Measurements from ENCODE around the gene RSPO3.
"Not testable (repeated sequence)": the region's sequence is repeated elsewhere in the genome, so short reads cannot be mapped to it uniquely, and the experiment has no call there.

Gene RSPO3

DNA sequence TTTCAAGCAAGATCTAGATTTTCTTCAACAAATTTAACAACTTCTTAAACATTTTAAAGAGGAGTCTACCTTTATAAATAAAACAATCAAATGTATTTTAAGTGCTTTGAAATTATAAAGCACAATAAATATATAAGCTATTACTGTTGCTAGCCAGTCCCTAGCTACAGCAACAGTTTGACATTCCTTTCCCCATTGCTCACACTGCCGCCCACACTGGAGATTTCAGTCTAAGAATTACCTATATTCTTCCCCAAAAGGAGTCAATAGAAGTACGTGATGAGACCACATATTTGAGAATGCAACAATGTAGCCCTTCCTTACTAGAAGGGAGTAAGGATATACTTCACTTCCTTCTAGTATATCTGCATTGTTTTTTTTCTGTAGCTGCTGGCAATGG lies 82.8 kb downstream of the RSPO3 start:
- no peak for FAIRE-seq
- no peak for DNase-seq (ENCODE audit: low spot score)

- FAIRE-seq = no peak
- no peak for DNase-seq (ENCODE audit: low spot score)
Measured at GRCh38 chr6:127202676-127203075, 84.2 kb downstream of the RSPO3 start.

GRCh38 chr6:127204281-127204680 lies 85.8 kb downstream of the RSPO3 start:
- DNase-seq (ENCODE audit: low spot score) = no peak
- FAIRE-seq = no peak

DNA sequence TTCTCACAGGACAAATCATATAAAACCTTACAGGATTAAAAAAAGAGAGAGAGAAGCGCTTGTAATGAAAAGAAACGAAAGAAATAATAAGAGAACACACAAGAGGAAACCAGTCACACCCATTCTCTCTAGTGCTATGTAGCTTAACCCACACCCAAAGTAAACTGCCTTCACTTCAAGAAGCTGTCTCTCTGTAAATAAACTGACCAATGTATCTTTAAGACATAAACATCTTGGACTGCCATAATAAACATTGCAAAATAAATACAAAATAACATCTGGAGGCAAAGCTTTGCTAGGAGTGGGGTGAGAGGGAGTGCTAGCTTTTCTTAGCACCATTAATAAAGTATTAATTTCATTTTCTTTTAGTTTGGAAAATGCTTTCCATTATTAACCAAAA lies 86.6 kb downstream of the RSPO3 start:
- no peak for FAIRE-seq
- no peak for DNase-seq (ENCODE audit: low spot score)

GRCh38 chr6:127206531-127207095 lies 88.1 kb downstream of the RSPO3 start:
- FAIRE-seq = no peak
- no peak for DNase-seq (ENCODE audit: low spot score)

GRCh38 chr6:127207591-127208120 lies 89.2 kb downstream of the RSPO3 start:
- DNase-seq (ENCODE audit: low spot score) (no peak), FAIRE-seq (no peak)

GRCh38 chr6:127210725-127211124 lies 92.3 kb downstream of the RSPO3 start:
- DNase-seq (ENCODE audit: low spot score) = no peak
- no peak for FAIRE-seq

GRCh38 chr6:127212376-127212775 lies 93.9 kb downstream of the RSPO3 start:
- FAIRE-seq = no peak
- DNase-seq (ENCODE audit: low spot score) = no peak

GRCh38 chr6:127214032-127214431 lies 95.6 kb downstream of the RSPO3 start:
- DNase-seq (ENCODE audit: low spot score); FAIRE-seq: not testable (repeated sequence)

DNA sequence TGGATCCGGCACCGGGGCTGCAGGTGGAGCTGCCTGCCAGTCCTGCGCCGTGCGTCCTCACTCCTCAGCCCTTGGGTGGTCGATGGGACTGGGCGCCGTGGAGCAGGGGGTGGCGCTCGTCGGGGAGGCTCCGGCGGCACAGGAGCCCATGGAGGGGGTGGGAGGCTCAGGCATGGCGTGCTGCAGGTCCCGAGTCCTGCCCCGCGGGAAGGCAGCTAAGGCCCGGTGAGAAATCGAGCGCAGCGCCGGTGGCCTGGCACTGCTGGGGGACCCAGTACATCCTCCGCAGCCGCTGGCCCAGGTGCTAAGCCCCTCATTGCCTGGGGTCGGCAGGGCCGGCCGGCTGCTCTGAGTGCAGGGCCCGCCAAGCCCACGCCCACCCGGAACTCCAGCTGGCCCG lies 96.1 kb downstream of the RSPO3 start:
- not testable (repeated sequence) for DNase-seq (ENCODE audit: low spot score); FAIRE-seq

GRCh38 chr6:127215931-127216330 lies 97.5 kb downstream of the RSPO3 start:
- FAIRE-seq (no peak), DNase-seq (ENCODE audit: low spot score) (no peak)

- FAIRE-seq (no peak), DNase-seq (ENCODE audit: low spot score) (no peak)
Measured at GRCh38 chr6:127216810-127217789, 98.6 kb downstream of the RSPO3 start.

- FAIRE-seq = no peak
- no peak for DNase-seq (ENCODE audit: low spot score)
Measured at GRCh38 chr6:127219869-127220268, 101.4 kb downstream of the RSPO3 start.

- FAIRE-seq = no peak
- DNase-seq (ENCODE audit: low spot score) = no peak
Measured at GRCh38 chr6:127221201-127221600, 102.7 kb downstream of the RSPO3 start.

GRCh38 chr6:127222418-127222817 lies 103.9 kb downstream of the RSPO3 start:
- no peak for FAIRE-seq
- no peak for DNase-seq (ENCODE audit: low spot score)

DNA sequence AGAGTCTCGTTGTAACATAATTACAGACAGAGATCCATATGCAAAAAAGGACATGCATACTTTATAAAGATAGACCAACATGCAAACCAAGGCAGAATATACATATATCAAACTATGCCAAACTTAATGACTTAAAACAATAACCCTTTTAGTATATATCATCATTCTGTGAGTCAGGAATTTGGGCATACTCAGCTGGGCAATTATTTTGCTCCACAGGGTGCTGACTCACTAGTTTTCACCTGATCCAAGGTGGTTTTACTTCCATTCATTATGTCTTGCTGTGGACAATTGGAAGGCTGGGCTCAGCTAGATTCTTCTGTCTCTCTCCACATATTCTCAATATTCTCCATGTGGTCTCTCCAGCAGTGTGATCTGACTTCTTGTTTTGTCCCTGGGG lies 107.0 kb downstream of the RSPO3 start:
- no peak for FAIRE-seq

DNA sequence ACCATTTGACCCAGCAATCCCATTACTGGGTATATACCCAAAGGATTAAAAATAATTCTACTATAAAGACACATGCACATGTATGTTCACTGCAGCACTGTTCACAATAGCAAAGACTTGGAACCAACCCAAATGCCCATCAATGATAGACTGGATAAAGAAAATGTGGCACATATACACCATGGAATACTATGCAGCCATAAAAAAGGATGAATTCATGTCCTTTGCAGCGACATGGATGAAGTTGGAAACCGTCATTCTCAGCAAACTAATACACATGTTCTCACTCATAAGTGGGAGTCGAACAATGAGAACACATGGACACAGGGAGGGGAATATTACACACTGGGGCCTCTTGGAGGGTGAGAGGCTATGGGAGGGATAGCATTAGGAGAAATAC lies 115.3 kb downstream of the RSPO3 start:
- not testable (repeated sequence) for DNase-seq (ENCODE audit: low spot score); FAIRE-seq

More for the DNA sequence above, 107.0 kb downstream of the RSPO3 start:
- DNase-seq (ENCODE audit: low spot score) = no peak

DNA sequence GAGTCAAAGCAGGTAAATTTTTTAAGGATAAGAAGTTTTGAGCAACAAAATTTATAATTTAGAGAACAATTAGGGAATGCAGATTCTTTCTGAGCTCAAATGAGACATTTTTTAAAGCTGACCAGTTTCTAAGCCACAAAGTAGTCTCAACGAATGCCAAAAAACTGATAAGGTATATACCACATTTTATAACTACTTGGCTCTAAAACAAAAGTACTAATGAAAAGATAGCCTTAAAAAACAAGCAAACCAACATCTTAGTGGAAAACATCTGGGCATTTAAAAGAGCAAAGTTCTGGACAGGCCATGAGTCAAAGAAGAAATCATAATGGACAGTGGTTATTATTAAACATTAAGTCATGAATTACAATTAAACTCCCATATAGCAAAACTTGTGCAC lies 125.0 kb downstream of the RSPO3 start:
- FAIRE-seq = no peak

More for the DNA sequence above, 125.0 kb downstream of the RSPO3 start:
- no peak for DNase-seq (ENCODE audit: low spot score)
